ENCODE results near the gene HIVEP1. TPM values are rescaled to one million over a fixed set of nuclear protein-coding genes. Genes with fewer than 3 reads are reported as not detected.

HIVEP1 gene
- polyA plus RNA-seq, 3 donors: 1.7 to 8.7 (median 2.7) TPM

- H3K4me2 ChIP-seq (replicated peaks; ENCODE audit: extremely low read depth, low read length, poor library complexity, severe bottlenecking): no peak overlapping the region
- no peaks in the 10 kb centered on the region for H4K20me1 ChIP-seq (ENCODE audit: insufficient read depth, low read length)
- intact Hi-C loops (cut with micrococcal nuclease): no loop called here
- H3K4me3 Mint-ChIP-seq: no peak overlapping the region
- H2AFZ ChIP-seq (ENCODE audit: insufficient read depth, low read depth, low read length, poor library complexity, severe bottlenecking): no peak overlapping the region
- no peak overlapping the region for H3K9ac ChIP-seq (ENCODE audit: insufficient read depth, low read length, poor library complexity, severe bottlenecking)
- H3K9me3 Mint-ChIP-seq: peaks cover 11 to 22% (median 17%) of the 10 kb centered on the region in 7 donors
- H3K27ac Mint-ChIP-seq: peak overlapping the region in 1 of 7 donors; percentile 54
- 100% methylated on average over 1 of the region's 2 CpGs for WGBS (ENCODE audit: insufficient coverage)
- no peak overlapping the region for H3K27ac ChIP-seq (ENCODE audit: low read depth in 1 of 2, low read length in 2 of 2)
- peaks cover 0 to 2% (median 0%) of the 10 kb centered on the region in 3 donors for H3K27me3 Mint-ChIP-seq (ENCODE audit: low read depth in 3 of 3)
- DNase-seq: no peak
- H3K4me1 ChIP-seq (ENCODE audit: control insufficient read depth in 1 of 2, insufficient read depth in 2 of 2, low read length in 2 of 2): peaks cover 3 to 13% of the 10 kb centered on the region in 2 donors
- H3K4me1 Mint-ChIP-seq: peaks cover 15% of the 10 kb centered on the region
- H3K36me3 Mint-ChIP-seq: peaks cover 41 to 42% of the 10 kb centered on the region in 2 donors
- peaks cover 9 to 13% of the 10 kb centered on the region in 2 donors for H3K9me3 ChIP-seq (replicated peaks in 1 of 2; ENCODE audit: control insufficient read depth in 1 of 2, insufficient read depth in 1 of 2, low read length in 2 of 2)
- TF ChIP-seq, protein P1, sequence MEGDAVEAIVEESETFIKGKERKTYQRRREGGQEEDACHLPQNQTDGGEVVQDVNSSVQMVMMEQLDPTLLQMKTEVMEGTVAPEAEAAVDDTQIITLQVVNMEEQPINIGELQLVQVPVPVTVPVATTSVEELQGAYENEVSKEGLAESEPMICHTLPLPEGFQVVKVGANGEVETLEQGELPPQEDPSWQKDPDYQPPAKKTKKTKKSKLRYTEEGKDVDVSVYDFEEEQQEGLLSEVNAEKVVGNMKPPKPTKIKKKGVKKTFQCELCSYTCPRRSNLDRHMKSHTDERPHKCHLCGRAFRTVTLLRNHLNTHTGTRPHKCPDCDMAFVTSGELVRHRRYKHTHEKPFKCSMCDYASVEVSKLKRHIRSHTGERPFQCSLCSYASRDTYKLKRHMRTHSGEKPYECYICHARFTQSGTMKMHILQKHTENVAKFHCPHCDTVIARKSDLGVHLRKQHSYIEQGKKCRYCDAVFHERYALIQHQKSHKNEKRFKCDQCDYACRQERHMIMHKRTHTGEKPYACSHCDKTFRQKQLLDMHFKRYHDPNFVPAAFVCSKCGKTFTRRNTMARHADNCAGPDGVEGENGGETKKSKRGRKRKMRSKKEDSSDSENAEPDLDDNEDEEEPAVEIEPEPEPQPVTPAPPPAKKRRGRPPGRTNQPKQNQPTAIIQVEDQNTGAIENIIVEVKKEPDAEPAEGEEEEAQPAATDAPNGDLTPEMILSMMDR (IDR thresholded peaks at IDR 0.05): no peak
- no peaks in the 10 kb centered on the region for H3K27me3 ChIP-seq (ENCODE audit: control insufficient read depth in 2 of 2, insufficient read depth in 2 of 2, low read length in 2 of 2)
- peaks cover 0 to 16% of the 10 kb centered on the region in 2 donors for H3K36me3 ChIP-seq (replicated peaks in 1 of 2; ENCODE audit: control insufficient read depth in 1 of 2, insufficient read depth in 2 of 2, low read length in 2 of 2)
- no peak overlapping the region for H3K4me3 ChIP-seq (replicated peaks in 1 of 3; ENCODE audit: low read depth in 2 of 3, low read length in 3 of 3)
- peaks cover 8% of the 10 kb centered on the region for H3K79me2 ChIP-seq (ENCODE audit: insufficient read depth, low read length)
Observed at GRCh38 chr6:12030993-12031550, 19.0 kb downstream of the HIVEP1 start.

GRCh38 chr6:12032783-12033573 lies 20.9 kb downstream of the HIVEP1 start:
- peaks cover 29 to 37% of the 10 kb centered on the region in 2 donors for H3K36me3 Mint-ChIP-seq
- H3K27me3 Mint-ChIP-seq (ENCODE audit: low read depth in 3 of 3): peaks cover 0 to 1% (median 1%) of the 10 kb centered on the region in 3 donors
- 82% methylated on average over 2 of the region's 8 CpGs for WGBS (ENCODE audit: insufficient coverage)
- peaks cover 7 to 19% of the 10 kb centered on the region in 2 donors for H3K4me1 ChIP-seq (ENCODE audit: control insufficient read depth in 1 of 2, insufficient read depth in 2 of 2, low read length in 2 of 2)
- H3K4me1 Mint-ChIP-seq: peaks cover 24% of the 10 kb centered on the region
- no peak overlapping the region for H3K4me3 ChIP-seq (replicated peaks in 1 of 3; ENCODE audit: low read depth in 2 of 3, low read length in 3 of 3)
- H3K4me3 Mint-ChIP-seq: no peak overlapping the region
- no peak overlapping the region for H3K27ac ChIP-seq (ENCODE audit: low read depth in 1 of 2, low read length in 2 of 2)
- H3K79me2 ChIP-seq (ENCODE audit: insufficient read depth, low read length): peaks cover 8% of the 10 kb centered on the region
- DNase-seq: no peak
- no peak overlapping the region for H2AFZ ChIP-seq (ENCODE audit: insufficient read depth, low read depth, low read length, poor library complexity, severe bottlenecking)
- H3K9ac ChIP-seq (ENCODE audit: insufficient read depth, low read length, poor library complexity, severe bottlenecking): no peak overlapping the region
- H3K9me3 ChIP-seq (replicated peaks in 1 of 2; ENCODE audit: control insufficient read depth in 1 of 2, insufficient read depth in 1 of 2, low read length in 2 of 2): peaks cover 9 to 13% of the 10 kb centered on the region in 2 donors
- peak overlapping the region in 1 of 7 donors; percentile 23 for H3K27ac Mint-ChIP-seq
- no peaks in the 10 kb centered on the region for H3K27me3 ChIP-seq (ENCODE audit: control insufficient read depth in 2 of 2, insufficient read depth in 2 of 2, low read length in 2 of 2)
- H3K9me3 Mint-ChIP-seq: peaks cover 11 to 21% (median 17%) of the 10 kb centered on the region in 7 donors
- H3K4me2 ChIP-seq (replicated peaks; ENCODE audit: extremely low read depth, low read length, poor library complexity, severe bottlenecking): no peak overlapping the region
- TF ChIP-seq, protein P1 (IDR thresholded peaks at IDR 0.05): no peak
- intact Hi-C loops (cut with micrococcal nuclease): no loop called here
- no peaks in the 10 kb centered on the region for H4K20me1 ChIP-seq (ENCODE audit: insufficient read depth, low read length)
- H3K36me3 ChIP-seq (replicated peaks in 1 of 2; ENCODE audit: control insufficient read depth in 1 of 2, insufficient read depth in 2 of 2, low read length in 2 of 2): peaks cover 0 to 16% of the 10 kb centered on the region in 2 donors
